KMS-11 (cell line): ENCODE data around the gene ARF5.

Experiments used
- H2AFZ ChIP-seq: fragments of 200-600 bp; sonication (generic); 2 replicates; pipeline ENCODE4 v1.6.1; 2016; ENCODE audit warnings: antibody characterized with exemption, mixed run types, low read depth
- H3K27ac ChIP-seq: fragments of 200-600 bp; sonication (generic); 2 replicates; pipeline ENCODE4 v1.6.1; 2016; ENCODE audit warnings: mild to moderate bottlenecking, mixed run types
- H3K27me3 ChIP-seq: fragments of 200-600 bp; sonication (generic); 2 replicates; pipeline ENCODE4 v1.6.1; 2017; ENCODE audit warnings: mild to moderate bottlenecking, low read depth, mixed run types, moderate library complexity; ENCODE audit not compliant: insufficient read depth
- H3K36me3 ChIP-seq: fragments of 200-600 bp; sonication (generic); 2 replicates; pipeline ENCODE4 v1.6.1; 2017; ENCODE audit warnings: mild to moderate bottlenecking, mixed run types; ENCODE audit not compliant: insufficient read depth
- H3K4me1 ChIP-seq: fragments of 200-600 bp; sonication (generic); 2 replicates; pipeline ENCODE4 v1.6.1; 2016; ENCODE audit warnings: mild to moderate bottlenecking, low read depth, mixed run types; ENCODE audit not compliant: poor library complexity, severe bottlenecking
- H3K4me2 ChIP-seq: fragments of 200-600 bp; sonication (generic); 2 replicates; pipeline ENCODE4 v1.7.0; 2016; ENCODE audit warnings: mild to moderate bottlenecking, mixed run types
- H3K4me3 ChIP-seq: fragments of 200-600 bp; sonication (generic); IDR thresholded peaks from 2 replicates; pipeline ENCODE4 v1.6.1; 2017; ENCODE audit warnings: low read depth, low read length, mixed read lengths; ENCODE audit not compliant: insufficient read depth
- H3K79me2 ChIP-seq: fragments of 200-600 bp; sonication (generic); 2 replicates; pipeline ENCODE4 v1.6.1; 2016; ENCODE audit warnings: low read depth, mixed run types; ENCODE audit not compliant: insufficient read depth
- H3K9ac ChIP-seq: fragments of 200-600 bp; sonication (generic); 2 replicates; pipeline ENCODE4 v1.6.1; 2016; ENCODE audit warnings: mild to moderate bottlenecking, mixed run types
- H4K20me1 ChIP-seq: fragments of 200-600 bp; sonication (generic); 2 replicates; pipeline ENCODE4 v1.6.1; 2016; ENCODE audit warnings: mild to moderate bottlenecking, mixed run types; ENCODE audit not compliant: insufficient read depth
- CTCF ChIP-seq: fragments of 200-600 bp; sonication (generic); conservative IDR thresholded peaks from 2 replicates; pipeline ENCODE4 v1.6.1; 2017; ENCODE audit warnings: low read depth, mild to moderate bottlenecking, antibody characterized with exemption, low read length, moderate library complexity, mixed read lengths

ARF5 gene

GRCh38 chr7:127638197-127638596 is 50.0 kb downstream of the ARF5 start:
- Histone ChIP-seq H4K20me1 (no peaks in the 10 kb centered on the region), H3K9ac (no peak overlapping the region), H3K4me1 (no peaks in the 10 kb centered on the region), H2AFZ (no peak overlapping the region), H3K27ac (no peak overlapping the region), H3K4me3 (no peak overlapping the region), H3K36me3 (no peaks in the 10 kb centered on the region), H3K79me2 (no peaks in the 10 kb centered on the region), H3K27me3 (no peaks in the 10 kb centered on the region), H3K4me2 (no peak overlapping the region)
- TF ChIP-seq CTCF: no peak
